WTC11 (cell line): ENCODE data around the gene SUPT4H1. TPM values are rescaled to one million over a fixed set of nuclear protein-coding genes. Genes with fewer than 3 reads are reported as not detected.

ENCODE experiments used
- ATAC-seq: fragments of 200-7000 bp; cut with Tn5 transposase; 2 replicates; pipeline ENCODE4 v1.10.0; 2021; ENCODE audit warnings: mild to moderate bottlenecking, moderate library complexity
- CTCF ChIA-PET: fragments of 300-600 bp; sonication (Branson Sonifier 250); formaldehyde crosslinking; loops from one replicate; lab custom pipeline; 2021; ENCODE audit warnings: antibody characterized with exemption; lab: Charles Lee
- POLR2A ChIA-PET: fragments of 350-600 bp; sonication (Branson Sonifier 250); formaldehyde crosslinking; loops from one replicate; lab custom pipeline; 2021; ENCODE audit warnings: antibody characterized with exemption; lab: Charles Lee
- DNase-seq: peaks from one replicate; pipeline ENCODE4 v3.0.0; 2021; ENCODE audit warnings: low spot score
- H3K27ac Mint-ChIP-seq: 2 replicates; pipeline ENCODE4 v1.8.0; 2021; ENCODE audit warnings: mixed read lengths
- H3K27me3 Mint-ChIP-seq: 2 replicates; pipeline ENCODE4 v1.8.0; 2021; ENCODE audit warnings: low read depth, mild to moderate bottlenecking, moderate library complexity, mixed read lengths
- H3K36me3 Mint-ChIP-seq: 2 replicates; pipeline ENCODE4 v1.8.0; 2021; ENCODE audit warnings: mixed read lengths
- H3K4me1 Mint-ChIP-seq: 2 replicates; pipeline ENCODE4 v1.8.0; 2022; ENCODE audit warnings: mixed read lengths
- H3K4me3 Mint-ChIP-seq: 2 replicates; pipeline ENCODE4 v1.8.0; 2021; ENCODE audit warnings: mild to moderate bottlenecking, moderate library complexity, mixed read lengths
- H3K9me3 Mint-ChIP-seq: 2 replicates; pipeline ENCODE4 v1.8.0; 2021; ENCODE audit warnings: mixed read lengths
- ARID4B ChIP-seq: sonication (generic); formaldehyde crosslinking; IDR thresholded peaks from 2 replicates; pipeline ENCODE4 v1.8.0; 2023; ENCODE audit warnings: missing genetic modification reagents, mild to moderate bottlenecking, borderline replicate concordance
- ATF2 ChIP-seq: sonication (generic); formaldehyde crosslinking; IDR thresholded peaks from 2 replicates; pipeline ENCODE4 v1.8.1; 2022; ENCODE audit warnings: low read depth, missing genetic modification reagents, borderline replicate concordance
- E2F4 ChIP-seq: sonication (generic); formaldehyde crosslinking; IDR thresholded peaks from 2 replicates; pipeline ENCODE4 v1.8.1; 2022; ENCODE audit warnings: low read depth, mild to moderate bottlenecking, moderate library complexity, missing genetic modification reagents, borderline replicate concordance
- ELF4 ChIP-seq: sonication (generic); formaldehyde crosslinking; IDR thresholded peaks from 2 replicates; pipeline ENCODE4 v1.8.1; 2022; ENCODE audit warnings: low read depth, mild to moderate bottlenecking, moderate library complexity, missing genetic modification reagents
- EMX1 ChIP-seq: fragments of 250-450 bp; sonication (Bioruptor Pico); IDR thresholded peaks from 2 replicates; pipeline ENCODE4 v1.8.0; 2021; ENCODE audit warnings: mild to moderate bottlenecking
- GRHL2 ChIP-seq: fragments of 250-450 bp; sonication (Bioruptor Pico); IDR thresholded peaks from 2 replicates; pipeline ENCODE4 v1.8.0; 2022; ENCODE audit warnings: mild to moderate bottlenecking, moderate library complexity; ENCODE audit not compliant: insufficient replicate concordance, severe bottlenecking
- IRF2 ChIP-seq: sonication (generic); formaldehyde crosslinking; IDR thresholded peaks from 2 replicates; pipeline ENCODE4 v1.8.0; 2022; ENCODE audit warnings: low read depth, missing genetic modification reagents, borderline replicate concordance
- JAZF1 ChIP-seq: fragments of 250-450 bp; sonication (Bioruptor Pico); IDR thresholded peaks from 2 replicates; pipeline ENCODE4 v1.9.0; 2021; ENCODE audit warnings: moderate library complexity, mild to moderate bottlenecking, inconsistent platforms
- NR1H2 ChIP-seq: sonication (generic); formaldehyde crosslinking; IDR thresholded peaks from 2 replicates; pipeline ENCODE4 v1.9.0; 2021; ENCODE audit warnings: mild to moderate bottlenecking, moderate library complexity, missing genetic modification reagents
- NR3C1 ChIP-seq: sonication (generic); formaldehyde crosslinking; conservative IDR thresholded peaks from 2 replicates; pipeline ENCODE4 v1.8.1; 2023; ENCODE audit warnings: low read depth, mild to moderate bottlenecking, missing genetic modification reagents
- ZBTB21 ChIP-seq: sonication (generic); formaldehyde crosslinking; IDR thresholded peaks from 2 replicates; pipeline ENCODE4 v1.8.1; 2023; ENCODE audit warnings: mild to moderate bottlenecking, missing genetic modification reagents, borderline replicate concordance
- ZMAT4 ChIP-seq: fragments of 250-450 bp; sonication (Bioruptor Pico); IDR thresholded peaks from 2 replicates; pipeline ENCODE4 v1.9.0; 2021; ENCODE audit warnings: mild to moderate bottlenecking
- ZNF416 ChIP-seq: fragments of 250-450 bp; sonication (Bioruptor Pico); IDR thresholded peaks from 2 replicates; pipeline ENCODE4 v1.9.0; 2021; ENCODE audit warnings: mild to moderate bottlenecking, inconsistent platforms
- ZNF512 ChIP-seq: sonication (generic); formaldehyde crosslinking; IDR thresholded peaks from 2 replicates; pipeline ENCODE4 v1.8.1; 2022; ENCODE audit warnings: missing genetic modification reagents, borderline replicate concordance
- total RNA-seq: library from RNA; stranded (reverse); gene quantifications from 3 replicates; pipeline ENCODE4 v1.2.3, GENCODE V29; 2021

The SUPT4H1 gene
- total RNA-seq, 1 experiment from 2014 or later: 85.5 TPM

- peaks cover 45% of the 10 kb centered on the region for H3K4me1 Mint-ChIP-seq
- POLR2A ChIA-PET: no interaction called here
- CTCF ChIA-PET: no interaction called here
- DNase-seq: no peak
- ATAC-seq: no peak
- TF ChIP-seq ATF2 (no peak), ZNF512 (no peak), ARID4B (CRISPR knock-in tag) (no peak), ZMAT4 (CRISPR knock-in tag) (no peak), EMX1 (CRISPR knock-in tag) (no peak), NR3C1 (CRISPR knock-in tag) (no peak), ZBTB21 (CRISPR knock-in tag) (no peak), ELF4 (CRISPR knock-in tag) (no peak)
- no peaks in the 10 kb centered on the region for H3K36me3 Mint-ChIP-seq
- peaks cover 12% of the 10 kb centered on the region for H3K27me3 Mint-ChIP-seq
- no peak overlapping the region for H3K4me3 Mint-ChIP-seq
- H3K9me3 Mint-ChIP-seq: no peaks in the 10 kb centered on the region
- no peak overlapping the region for H3K27ac Mint-ChIP-seq
These were observed 34.7 kb upstream of the SUPT4H1 start for GRCh38 chr17:58386708-58387107.

GRCh38 chr17:58385359-58385899 is 33.4 kb upstream of the SUPT4H1 start:
- CTCF ChIA-PET: interaction anchor here (1.3 kb wide), 1 partner anchor 32 kb away, joined by 5 read pairs; the partner anchor contains the start of gene RNF43
- no peak for DNase-seq
- POLR2A ChIA-PET: no interaction called here
- TF ChIP-seq GRHL2 (CRISPR knock-in tag) (no peak), ZNF416 (CRISPR knock-in tag) (no peak), IRF2 (CRISPR knock-in tag) (no peak), NR1H2 (CRISPR knock-in tag) (no peak), E2F4 (CRISPR knock-in tag) (no peak), JAZF1 (no peak)
- TF ChIP-seq, all 79 proteins: peak for 0
- no peak overlapping the region for H3K27ac Mint-ChIP-seq
- peaks cover 35% of the 10 kb centered on the region for H3K4me1 Mint-ChIP-seq
- no peak for ATAC-seq
- H3K27me3 Mint-ChIP-seq: peaks cover 4% of the 10 kb centered on the region
- no peaks in the 10 kb centered on the region for H3K9me3 Mint-ChIP-seq
- no peaks in the 10 kb centered on the region for H3K36me3 Mint-ChIP-seq
- no peak overlapping the region for H3K4me3 Mint-ChIP-seq
